Ectodermal cell (in vitro differentiated cells): ENCODE results near the gene SLC38A1.

Experiments
- H3K27ac ChIP-seq: 2 replicates; pipeline ENCODE4 v1.7.0; 2013; ENCODE audit warnings: mild to moderate bottlenecking, low read depth, low read length; ENCODE audit not compliant: insufficient read depth, poor library complexity, severe bottlenecking
- H3K27me3 ChIP-seq: 2 replicates; pipeline ENCODE4 v1.7.0; 2013; ENCODE audit warnings: mild to moderate bottlenecking, low read length; ENCODE audit not compliant: insufficient read depth, control insufficient read depth, poor library complexity, severe bottlenecking
- H3K36me3 ChIP-seq: one replicate; pipeline ENCODE4 v1.7.0; 2013; ENCODE audit warnings: low read length; ENCODE audit not compliant: control insufficient read depth, insufficient read depth
- H3K4me1 ChIP-seq: one replicate; pipeline ENCODE4 v1.7.0; 2013; ENCODE audit warnings: low read length; ENCODE audit not compliant: control insufficient read depth, insufficient read depth
- H3K4me3 ChIP-seq: 2 replicates; pipeline ENCODE4 v1.7.0; 2013; ENCODE audit warnings: low read depth, low read length, control low read depth; ENCODE audit not compliant: insufficient read depth
- H3K9me3 ChIP-seq: 2 replicates; pipeline ENCODE4 v1.7.0; 2013; ENCODE audit warnings: mild to moderate bottlenecking, low read length, moderate library complexity; ENCODE audit not compliant: control insufficient read depth
- WGBS, 2 experiments: methylation state at CpG; one replicate each; pipeline ENCODE4 v1.1.7; 2013; ENCODE audit warnings: missing lambda C conversion rate in 2 of 2; 5-methylcytosine and 5-hydroxymethylcytosine counted together

SLC38A1 gene

DNA sequence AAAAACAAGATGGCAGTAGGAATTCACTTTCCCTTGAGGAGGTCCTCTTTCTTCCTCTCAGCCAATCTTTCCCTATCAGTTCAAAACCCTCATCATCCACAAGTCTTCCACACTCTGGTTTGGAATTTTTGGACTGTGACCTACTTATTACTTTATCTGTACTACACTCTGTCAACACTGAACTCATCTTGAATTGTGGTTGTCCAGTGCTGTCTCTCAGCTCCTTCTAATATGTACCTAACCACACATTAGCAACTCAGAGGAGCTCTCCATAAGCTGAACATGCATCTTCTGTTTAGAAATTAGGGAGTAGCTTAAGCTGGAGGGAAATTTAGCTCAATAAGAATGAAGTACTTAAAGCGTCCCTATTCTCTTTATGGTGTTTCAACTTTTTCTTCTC lies 34.8 kb downstream of the SLC38A1 start:
- Histone ChIP-seq H3K4me1 (no peaks in the 10 kb centered on the region), H3K9me3 (no peaks in the 10 kb centered on the region), H3K27ac (no peak overlapping the region), H3K36me3 (peaks cover 10% of the 10 kb centered on the region), H3K4me3 (no peak overlapping the region), H3K27me3 (no peaks in the 10 kb centered on the region)
- 100% methylated on average over 1 of the region's 1 CpG; no CpG with 5 or more reads in 1 of the 2 experiments for WGBS, 2 experiments

DNA sequence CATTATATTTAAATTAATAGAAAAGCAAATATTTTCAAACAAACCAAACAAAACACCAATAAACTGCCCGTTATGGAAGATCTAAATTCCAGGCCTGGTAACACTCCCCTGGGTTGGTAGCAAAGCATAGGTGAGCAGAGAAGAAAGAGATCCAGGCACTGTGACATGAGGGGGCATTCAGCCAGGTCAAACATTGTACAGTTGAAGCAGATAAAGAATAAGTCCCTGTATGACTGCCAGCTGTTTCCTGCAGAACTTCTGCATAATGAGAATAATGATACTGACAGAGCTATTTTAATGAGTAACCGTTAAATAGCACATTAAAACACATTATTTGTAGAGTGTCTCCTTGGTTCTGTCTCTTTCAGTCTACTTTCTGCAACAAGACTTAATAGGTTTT lies 35.4 kb downstream of the SLC38A1 start:
- 100% methylated on average over 2 of the region's 2 CpGs for WGBS, 2 experiments
- no peak overlapping the region for H3K27ac ChIP-seq
- peaks cover 12% of the 10 kb centered on the region for H3K36me3 ChIP-seq
- H3K4me3 ChIP-seq: no peak overlapping the region
- no peaks in the 10 kb centered on the region for H3K9me3 ChIP-seq
- no peaks in the 10 kb centered on the region for H3K27me3 ChIP-seq
- H3K4me1 ChIP-seq: no peaks in the 10 kb centered on the region

- no peaks in the 10 kb centered on the region for H3K4me1 ChIP-seq
Observed at GRCh38 chr12:46230983-46231382, 37.9 kb downstream of the SLC38A1 start.

DNA sequence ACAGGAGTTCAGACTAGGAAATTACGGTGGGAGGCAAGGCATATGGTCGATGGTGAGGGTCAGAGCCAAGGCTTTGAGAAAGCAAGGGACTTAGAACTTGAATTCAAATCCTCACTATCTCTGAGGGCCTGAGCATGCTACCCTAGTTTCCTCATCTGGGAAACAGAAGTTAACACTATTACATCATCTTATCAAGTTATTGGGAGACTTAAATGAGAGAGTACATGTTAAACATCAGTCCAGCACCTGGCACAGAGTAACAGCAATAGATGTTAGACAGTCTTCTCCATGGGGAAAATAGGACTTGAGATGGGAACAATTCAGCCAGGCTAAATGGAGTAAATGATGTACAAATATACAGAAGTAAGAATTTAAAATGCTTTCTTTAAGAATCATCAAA lies 38.5 kb downstream of the SLC38A1 start:
- Histone ChIP-seq H3K27me3 (no peaks in the 10 kb centered on the region), H3K4me1 (no peaks in the 10 kb centered on the region), H3K9me3 (no peaks in the 10 kb centered on the region), H3K4me3 (no peak overlapping the region), H3K27ac (no peak overlapping the region), H3K36me3 (peaks cover 4% of the 10 kb centered on the region)
- WGBS, 2 experiments: 96 to 97% methylated on average over 2 of the region's 2 CpGs

More at GRCh38 chr12:46230983-46231382, 37.9 kb downstream of the SLC38A1 start:
- peaks cover 6% of the 10 kb centered on the region for H3K36me3 ChIP-seq
- H3K9me3 ChIP-seq: no peaks in the 10 kb centered on the region
- no peak overlapping the region for H3K4me3 ChIP-seq
- 91 to 93% methylated on average over 3 to 4 of the region's 5 CpGs for WGBS, 2 experiments
- H3K27me3 ChIP-seq: no peaks in the 10 kb centered on the region
- no peak overlapping the region for H3K27ac ChIP-seq

DNA sequence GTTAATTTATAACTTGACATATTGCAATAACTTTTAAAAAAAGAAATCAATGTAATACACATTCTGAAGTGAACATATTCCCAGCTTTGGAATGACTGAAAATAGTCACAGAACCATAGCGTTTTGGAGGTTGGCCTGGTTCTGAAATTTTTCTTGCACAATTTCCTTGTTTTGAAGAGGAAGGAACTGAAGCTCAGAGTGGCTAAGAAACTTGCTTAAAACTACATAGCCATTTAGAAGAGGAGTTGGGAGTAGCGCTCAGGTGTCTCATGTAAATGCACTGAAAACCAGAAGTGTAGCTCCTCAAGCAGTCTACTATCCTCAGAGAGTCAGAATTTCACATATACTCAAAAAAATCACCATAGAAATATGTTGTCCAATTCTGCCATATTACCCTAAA lies 41.2 kb downstream of the SLC38A1 start:
- H3K9me3 ChIP-seq: no peaks in the 10 kb centered on the region
- H3K36me3 ChIP-seq: peaks cover 4% of the 10 kb centered on the region
- H3K4me1 ChIP-seq: no peaks in the 10 kb centered on the region
- 94 to 95% methylated on average over 2 of the region's 2 CpGs for WGBS, 2 experiments
- H3K27me3 ChIP-seq: no peaks in the 10 kb centered on the region
- no peak overlapping the region for H3K4me3 ChIP-seq
- no peak overlapping the region for H3K27ac ChIP-seq

GRCh38 chr12:46224386-46224785 lies 44.5 kb downstream of the SLC38A1 start:
- peaks cover 4% of the 10 kb centered on the region for H3K36me3 ChIP-seq
- no peak overlapping the region for H3K4me3 ChIP-seq
- WGBS, 2 experiments: 92 to 96% methylated on average over 1 of the region's 1 CpG
- H3K27me3 ChIP-seq: no peaks in the 10 kb centered on the region
- H3K9me3 ChIP-seq: no peaks in the 10 kb centered on the region
- H3K27ac ChIP-seq: no peak overlapping the region
- H3K4me1 ChIP-seq: no peaks in the 10 kb centered on the region

DNA sequence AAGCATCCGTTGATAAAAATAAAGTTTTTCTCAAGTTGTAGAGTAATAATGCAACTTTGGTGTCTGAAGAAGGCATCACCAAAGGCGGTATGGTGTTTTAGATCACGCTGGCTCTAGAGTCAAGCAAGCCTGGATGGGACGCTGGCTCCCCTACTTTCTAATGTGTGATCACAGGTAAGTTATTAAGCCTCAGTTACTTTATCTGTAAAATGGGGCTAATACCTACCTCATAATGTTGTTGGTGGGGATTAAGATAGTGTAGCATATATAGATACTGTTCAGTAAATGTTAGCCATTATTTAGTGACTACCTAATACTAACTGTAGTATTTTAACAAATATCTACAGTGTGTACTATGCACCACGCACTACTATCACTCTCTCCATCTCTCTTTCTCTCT lies 45.8 kb downstream of the SLC38A1 start:
- no peaks in the 10 kb centered on the region for H3K36me3 ChIP-seq
- no peaks in the 10 kb centered on the region for H3K4me1 ChIP-seq
- no peak overlapping the region for H3K27ac ChIP-seq
- H3K9me3 ChIP-seq: no peaks in the 10 kb centered on the region
- H3K4me3 ChIP-seq: no peak overlapping the region
- H3K27me3 ChIP-seq: no peaks in the 10 kb centered on the region
- 93% methylated on average over 5 of the region's 5 CpGs for WGBS, 2 experiments

DNA sequence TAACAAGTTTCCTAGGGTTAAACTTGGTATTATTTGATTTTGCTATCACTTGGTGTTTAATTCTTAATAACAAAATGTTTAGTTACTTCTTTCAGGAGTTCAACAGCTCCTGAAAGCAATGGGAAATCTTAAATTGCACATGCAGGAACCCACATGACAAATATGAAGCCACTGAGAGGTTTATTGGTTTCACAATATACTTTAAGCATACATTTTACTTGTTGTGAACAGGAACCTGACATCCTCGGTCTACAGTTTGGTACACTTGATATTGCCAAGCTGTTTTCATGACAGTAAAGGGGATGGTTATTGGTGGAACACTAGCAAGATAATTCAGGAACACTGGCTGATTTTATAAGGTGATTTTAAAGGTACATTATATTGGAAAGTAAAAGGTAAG lies 46.2 kb downstream of the SLC38A1 start:
- 100% methylated on average over 1 of the region's 1 CpG for WGBS, 2 experiments
- no peaks in the 10 kb centered on the region for H3K27me3 ChIP-seq
- H3K4me3 ChIP-seq: no peak overlapping the region
- H3K27ac ChIP-seq: no peak overlapping the region
- H3K9me3 ChIP-seq: no peaks in the 10 kb centered on the region
- no peaks in the 10 kb centered on the region for H3K4me1 ChIP-seq
- no peaks in the 10 kb centered on the region for H3K36me3 ChIP-seq

DNA sequence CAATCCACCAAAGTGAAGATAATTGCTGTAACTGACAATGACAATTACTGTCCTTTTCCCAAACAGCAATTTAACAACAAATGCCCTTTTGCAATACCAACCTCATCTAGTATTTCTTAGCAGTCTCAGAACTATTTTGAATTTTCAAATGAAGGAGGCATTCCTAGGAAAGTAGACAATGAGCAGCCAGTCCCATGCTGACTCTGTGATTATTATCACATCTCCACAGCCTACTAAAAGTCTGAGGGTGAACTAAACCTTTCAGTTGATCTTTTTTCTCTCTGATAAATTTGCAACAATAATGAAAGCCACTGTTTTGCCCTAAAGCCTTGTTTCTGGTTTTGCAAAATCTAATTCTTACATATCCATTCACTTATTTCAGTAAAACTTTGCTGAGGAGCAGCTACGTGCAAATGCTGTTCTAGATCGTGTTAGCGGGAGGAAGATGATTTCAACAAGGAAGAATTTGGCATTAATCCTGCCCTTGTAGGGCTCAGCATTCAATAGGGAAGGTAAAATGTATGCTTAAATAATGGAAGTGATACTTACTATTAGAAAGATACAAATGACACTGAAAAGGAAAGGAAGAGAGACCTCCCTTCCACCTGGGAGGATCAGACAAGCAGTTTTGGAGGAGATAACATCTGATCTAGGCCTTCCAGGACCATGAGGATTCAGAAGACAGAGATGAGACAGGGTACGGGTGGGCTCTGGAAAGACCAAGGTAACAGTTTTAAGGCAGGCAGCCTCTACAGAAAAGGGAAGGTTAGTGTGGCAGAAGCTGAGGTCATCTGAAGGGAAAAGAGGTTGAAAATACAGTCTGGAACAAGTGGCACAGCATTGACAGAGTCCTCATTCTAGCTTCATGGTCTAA lies 47.4 kb downstream of the SLC38A1 start:
- no peaks in the 10 kb centered on the region for H3K4me1 ChIP-seq
- no peaks in the 10 kb centered on the region for H3K9me3 ChIP-seq
- no peak overlapping the region for H3K4me3 ChIP-seq
- no peaks in the 10 kb centered on the region for H3K27me3 ChIP-seq
- 92 to 96% methylated on average over 4 of the region's 4 CpGs for WGBS, 2 experiments
- H3K36me3 ChIP-seq: peaks cover 3% of the 10 kb centered on the region
- H3K27ac ChIP-seq: no peak overlapping the region

DNA sequence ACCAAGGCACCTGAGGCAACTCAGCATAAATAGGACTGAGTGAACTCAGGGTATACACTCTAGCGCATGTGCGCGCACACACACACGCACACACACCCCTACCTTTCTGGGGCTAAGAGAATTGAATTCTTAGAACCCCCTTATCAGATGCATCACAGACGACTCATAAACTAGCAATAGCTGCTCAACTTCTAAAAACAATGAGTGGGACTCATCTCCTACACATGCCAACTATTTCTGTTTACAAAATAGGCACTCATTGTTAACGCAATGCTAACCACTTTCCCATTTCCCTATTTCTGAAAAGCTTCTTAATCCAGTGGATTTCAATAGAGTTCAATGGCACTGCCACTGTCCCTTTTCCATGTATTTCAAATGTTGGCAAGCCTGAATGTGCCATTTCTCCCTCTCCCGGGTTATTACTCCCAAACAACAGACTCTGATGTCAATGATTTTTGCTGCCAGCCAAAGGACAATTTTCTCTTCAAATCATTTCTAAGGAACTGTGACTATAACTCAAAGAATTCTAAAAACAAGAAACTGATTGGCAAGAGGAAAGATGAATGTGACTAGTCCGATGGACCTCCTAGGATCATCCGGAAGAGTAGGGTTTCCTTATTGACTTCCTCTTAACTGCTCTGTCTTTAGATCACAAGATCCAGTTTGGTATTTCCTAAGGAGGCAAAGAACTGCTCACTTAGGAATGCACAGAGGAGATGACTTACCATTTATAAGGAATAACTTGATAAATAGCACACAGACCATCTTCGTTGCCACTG lies 48.8 kb downstream of the SLC38A1 start:
- no peak overlapping the region for H3K4me3 ChIP-seq
- no peaks in the 10 kb centered on the region for H3K27me3 ChIP-seq
- 88 to 93% methylated on average over 10 of the region's 10 CpGs for WGBS, 2 experiments
- H3K4me1 ChIP-seq: no peaks in the 10 kb centered on the region
- no peaks in the 10 kb centered on the region for H3K9me3 ChIP-seq
- H3K27ac ChIP-seq: no peak overlapping the region
- peaks cover 3% of the 10 kb centered on the region for H3K36me3 ChIP-seq
